Neural progenitor cell (in vitro differentiated cells): ENCODE data around the gene PURA.

ENCODE experiments used
- EZH2 ChIP-seq: fragments of 200-600 bp; sonication (generic); IDR thresholded peaks from 2 replicates; pipeline ENCODE4 v1.6.1; 2017; ENCODE audit warnings: antibody characterized with exemption, mild to moderate bottlenecking, moderate library complexity
- EZH2phosphoT487 ChIP-seq: fragments of 200-600 bp; sonication (generic); IDR thresholded peaks from 2 replicates; pipeline ENCODE4 v1.6.1; 2017; ENCODE audit warnings: antibody characterized with exemption
- TF ChIP-seq, protein P1 (sequence below): fragments of 200-600 bp; sonication (generic); IDR thresholded peaks from 2 replicates; pipeline ENCODE4 v1.5.1; 2017; ENCODE audit warnings: antibody characterized with exemption, mild to moderate bottlenecking

DNA sequence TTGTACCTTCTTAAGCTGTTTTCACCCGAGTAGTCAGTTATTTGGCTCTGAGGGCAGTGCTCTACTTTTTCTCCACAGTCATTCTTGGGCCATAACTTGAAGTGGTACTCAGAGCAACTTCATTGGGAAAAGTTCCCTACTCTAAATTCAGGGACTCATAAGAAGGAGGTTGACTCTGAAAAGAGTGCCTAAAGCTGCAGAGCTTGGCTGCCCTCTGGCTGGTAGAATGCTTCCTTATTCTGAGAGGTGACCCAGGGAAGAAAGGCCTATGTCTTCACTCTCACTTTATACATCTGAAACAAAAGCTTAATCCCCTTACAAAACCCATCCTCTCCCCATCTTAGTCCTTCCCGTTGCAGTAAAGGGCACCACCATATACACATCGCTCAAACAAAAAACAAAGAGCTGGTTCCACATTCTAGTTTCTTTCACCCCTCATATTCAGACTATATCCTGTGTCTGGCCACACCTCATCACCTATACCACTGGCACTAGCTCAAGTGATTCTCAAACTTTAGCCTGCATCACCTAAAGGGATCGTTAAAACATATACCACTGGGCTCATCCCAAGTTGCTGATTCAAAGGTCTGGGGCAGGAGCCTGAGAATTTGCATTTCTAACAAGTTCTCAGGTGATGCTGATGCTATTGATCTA lies 19.7 kb downstream of the PURA start:
- no peak for TF ChIP-seq EZH2
- TF ChIP-seq, protein P1, sequence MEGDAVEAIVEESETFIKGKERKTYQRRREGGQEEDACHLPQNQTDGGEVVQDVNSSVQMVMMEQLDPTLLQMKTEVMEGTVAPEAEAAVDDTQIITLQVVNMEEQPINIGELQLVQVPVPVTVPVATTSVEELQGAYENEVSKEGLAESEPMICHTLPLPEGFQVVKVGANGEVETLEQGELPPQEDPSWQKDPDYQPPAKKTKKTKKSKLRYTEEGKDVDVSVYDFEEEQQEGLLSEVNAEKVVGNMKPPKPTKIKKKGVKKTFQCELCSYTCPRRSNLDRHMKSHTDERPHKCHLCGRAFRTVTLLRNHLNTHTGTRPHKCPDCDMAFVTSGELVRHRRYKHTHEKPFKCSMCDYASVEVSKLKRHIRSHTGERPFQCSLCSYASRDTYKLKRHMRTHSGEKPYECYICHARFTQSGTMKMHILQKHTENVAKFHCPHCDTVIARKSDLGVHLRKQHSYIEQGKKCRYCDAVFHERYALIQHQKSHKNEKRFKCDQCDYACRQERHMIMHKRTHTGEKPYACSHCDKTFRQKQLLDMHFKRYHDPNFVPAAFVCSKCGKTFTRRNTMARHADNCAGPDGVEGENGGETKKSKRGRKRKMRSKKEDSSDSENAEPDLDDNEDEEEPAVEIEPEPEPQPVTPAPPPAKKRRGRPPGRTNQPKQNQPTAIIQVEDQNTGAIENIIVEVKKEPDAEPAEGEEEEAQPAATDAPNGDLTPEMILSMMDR: no peak
- TF ChIP-seq EZH2phosphoT487: no peak
